ENCODE measurements around the gene FAM83B.

- TF ChIP-seq CTCF (IDR thresholded peaks at IDR 0.05) (no peak), POLR2A (IDR thresholded peaks at IDR 0.05) (no peak)
These were observed 51.1 kb downstream of the FAM83B start for GRCh38 chr6:54897462-54898189.
